RWPE2 (cell line): ENCODE results near the gene NPAT.
"Not testable (repeated sequence)": the region's sequence is repeated elsewhere in the genome, so short reads cannot be mapped to it uniquely, and the experiment has no call there.

Source experiments
- ATAC-seq: fragments of 200-7000 bp; cut with Tn5 transposase; 3 replicates; pipeline ENCODE4 v1.9.1; 2021; ENCODE audit warnings: low read depth
- DNase-seq: peaks from one replicate; pipeline ENCODE4 v3.0.0-alpha.2; 2020; ENCODE audit warnings: low spot score
- H3K27ac ChIP-seq: fragments of 450-650 bp; 2 replicates; pipeline ENCODE4 v1.5.1; 2017; ENCODE audit warnings: mild to moderate bottlenecking; ENCODE audit not compliant: poor library complexity, severe bottlenecking
- H3K27me3 ChIP-seq: fragments of 250-450 bp; sonication (Bioruptor Pico); 2 replicates; pipeline ENCODE4 v1.5.1; 2021; ENCODE audit warnings: mild to moderate bottlenecking, moderate library complexity; ENCODE audit not compliant: insufficient read depth, poor library complexity, severe bottlenecking
- H3K36me3 ChIP-seq: fragments of 250-450 bp; sonication (Bioruptor Pico); 2 replicates; pipeline ENCODE4 v1.5.1; 2020; ENCODE audit warnings: low read depth, mild to moderate bottlenecking, moderate library complexity
- H3K4me1 ChIP-seq: fragments of 250-450 bp; sonication (Bioruptor Pico); 2 replicates; pipeline ENCODE4 v1.5.1; 2021; ENCODE audit warnings: mild to moderate bottlenecking, moderate library complexity; ENCODE audit not compliant: insufficient read depth, poor library complexity, severe bottlenecking
- H3K4me3 ChIP-seq: fragments of 250-450 bp; sonication (Bioruptor Pico); 2 replicates; pipeline ENCODE4 v1.5.1; 2021; ENCODE audit warnings: mild to moderate bottlenecking, moderate library complexity; ENCODE audit not compliant: severe bottlenecking
- H3K9me3 ChIP-seq: fragments of 250-450 bp; sonication (Bioruptor Pico); 2 replicates; pipeline ENCODE4 v1.5.1; 2021; ENCODE audit warnings: mild to moderate bottlenecking, moderate library complexity; ENCODE audit not compliant: severe bottlenecking
- TF ChIP-seq, protein P1 (sequence below): fragments of 450-650 bp; IDR thresholded peaks from one replicate; pipeline ENCODE4 v1.5.1; 2017; ENCODE audit warnings: mild to moderate bottlenecking, moderate library complexity; ENCODE audit not compliant: poor library complexity, severe bottlenecking

The NPAT gene

GRCh38 chr11:108135845-108136544 is 86.4 kb downstream of the NPAT start:
- DNase-seq, result no peak
- Histone ChIP-seq H3K27me3 (no peaks in the 10 kb centered on the region), H3K9me3 (no peaks in the 10 kb centered on the region), H3K4me1 (no peaks in the 10 kb centered on the region), H3K36me3 (peaks cover 57% of the 10 kb centered on the region), H3K27ac (no peak overlapping the region), H3K4me3 (no peak overlapping the region)
- no peak for ATAC-seq
- TF ChIP-seq, protein P1, sequence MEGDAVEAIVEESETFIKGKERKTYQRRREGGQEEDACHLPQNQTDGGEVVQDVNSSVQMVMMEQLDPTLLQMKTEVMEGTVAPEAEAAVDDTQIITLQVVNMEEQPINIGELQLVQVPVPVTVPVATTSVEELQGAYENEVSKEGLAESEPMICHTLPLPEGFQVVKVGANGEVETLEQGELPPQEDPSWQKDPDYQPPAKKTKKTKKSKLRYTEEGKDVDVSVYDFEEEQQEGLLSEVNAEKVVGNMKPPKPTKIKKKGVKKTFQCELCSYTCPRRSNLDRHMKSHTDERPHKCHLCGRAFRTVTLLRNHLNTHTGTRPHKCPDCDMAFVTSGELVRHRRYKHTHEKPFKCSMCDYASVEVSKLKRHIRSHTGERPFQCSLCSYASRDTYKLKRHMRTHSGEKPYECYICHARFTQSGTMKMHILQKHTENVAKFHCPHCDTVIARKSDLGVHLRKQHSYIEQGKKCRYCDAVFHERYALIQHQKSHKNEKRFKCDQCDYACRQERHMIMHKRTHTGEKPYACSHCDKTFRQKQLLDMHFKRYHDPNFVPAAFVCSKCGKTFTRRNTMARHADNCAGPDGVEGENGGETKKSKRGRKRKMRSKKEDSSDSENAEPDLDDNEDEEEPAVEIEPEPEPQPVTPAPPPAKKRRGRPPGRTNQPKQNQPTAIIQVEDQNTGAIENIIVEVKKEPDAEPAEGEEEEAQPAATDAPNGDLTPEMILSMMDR, result no peak

DNA sequence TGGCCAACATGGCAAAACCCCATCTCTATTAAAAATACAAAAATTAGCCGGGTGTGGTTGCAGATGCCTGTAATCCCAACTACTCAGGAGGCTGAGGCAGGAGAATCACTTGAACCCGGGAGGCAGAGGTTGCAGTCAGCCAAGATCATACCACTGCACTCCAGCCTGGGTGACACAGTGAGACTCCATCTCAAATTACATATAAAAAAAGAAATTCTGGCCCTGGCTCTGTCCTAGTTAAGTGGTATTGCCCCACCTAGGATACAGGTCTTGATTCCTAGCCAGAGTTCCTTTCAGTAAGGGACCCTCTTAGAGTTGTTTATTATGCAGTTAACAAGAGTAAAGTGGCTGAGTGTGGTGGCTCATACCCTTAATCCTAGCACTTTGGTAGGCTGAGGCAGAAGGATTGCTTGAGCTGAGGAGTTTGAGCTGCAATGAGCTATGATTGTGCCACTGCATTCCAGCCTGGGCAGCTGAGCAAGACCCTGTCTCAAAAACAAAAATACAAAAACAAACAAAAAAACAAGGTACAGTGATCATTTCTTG is 89.4 kb downstream of the NPAT start:
- not testable (repeated sequence) for DNase-seq, H3K27me3 ChIP-seq, H3K9me3 ChIP-seq, H3K4me3 ChIP-seq, H3K4me1 ChIP-seq, ATAC-seq, H3K27ac ChIP-seq
- H3K36me3 ChIP-seq, result peaks cover 36% of the 10 kb centered on the region

DNA sequence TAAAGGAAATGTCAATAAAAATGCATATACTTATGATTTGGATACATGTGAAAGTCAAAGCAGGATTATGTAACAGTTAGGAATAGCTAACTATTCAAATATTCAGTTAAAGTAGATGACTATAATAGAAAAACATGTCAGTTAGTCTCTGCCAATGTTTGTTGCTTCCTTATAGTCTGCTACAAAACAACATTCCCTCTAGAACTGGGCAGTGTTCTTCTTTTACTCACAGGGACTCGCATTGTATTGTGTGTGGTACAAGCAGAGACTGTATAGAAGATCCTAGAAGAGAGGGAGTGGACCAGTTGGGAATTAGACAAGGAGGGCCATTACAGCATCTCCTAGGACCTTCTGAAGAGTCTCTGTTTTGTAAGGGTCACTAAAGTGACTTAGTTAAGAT is 90.4 kb downstream of the NPAT start:
- H3K9me3 ChIP-seq, result no peaks in the 10 kb centered on the region
- H3K27me3 ChIP-seq, result no peaks in the 10 kb centered on the region
- TF ChIP-seq, protein P1, result no peak
- no peak overlapping the region for H3K27ac ChIP-seq
- no peak overlapping the region for H3K4me3 ChIP-seq
- no peaks in the 10 kb centered on the region for H3K4me1 ChIP-seq
- DNase-seq (no peak), ATAC-seq (no peak)
- peaks cover 38% of the 10 kb centered on the region for H3K36me3 ChIP-seq

GRCh38 chr11:108128772-108129171 is 93.7 kb downstream of the NPAT start:
- Histone ChIP-seq H3K27me3 (no peaks in the 10 kb centered on the region), H3K27ac (no peak overlapping the region), H3K4me1 (no peaks in the 10 kb centered on the region), H3K9me3 (no peaks in the 10 kb centered on the region), H3K36me3 (peaks cover 21% of the 10 kb centered on the region), H3K4me3 (no peak overlapping the region)
- TF ChIP-seq, protein P1, result no peak
- ATAC-seq (no peak), DNase-seq (no peak)

DNA sequence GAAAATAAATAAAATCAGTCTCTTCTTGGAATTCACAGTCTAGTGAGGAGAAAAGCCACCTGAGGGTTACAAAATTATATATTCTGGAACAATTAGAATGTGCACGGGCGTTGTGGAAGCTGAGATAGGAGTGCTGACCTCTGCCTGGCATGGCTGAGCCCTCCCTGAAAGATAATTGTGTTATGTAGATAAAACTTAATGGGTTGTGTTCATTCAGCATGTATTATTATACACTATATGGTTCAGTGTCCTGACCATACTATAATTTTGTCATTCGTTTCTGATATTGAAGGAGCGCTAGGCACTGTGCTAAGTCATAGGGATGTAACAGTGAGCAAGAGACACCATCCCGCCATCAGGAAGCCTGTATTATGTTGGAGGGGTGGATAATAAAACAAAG is 97.3 kb downstream of the NPAT start:
- peaks cover 6% of the 10 kb centered on the region; the same call in 1 of the 2 replicates for H3K36me3 ChIP-seq
- H3K27ac ChIP-seq, result no peak overlapping the region
- H3K9me3 ChIP-seq, result no peaks in the 10 kb centered on the region
- peaks cover 9% of the 10 kb centered on the region for H3K4me1 ChIP-seq
- TF ChIP-seq, protein P1, result no peak
- H3K27me3 ChIP-seq, result no peaks in the 10 kb centered on the region
- no peak overlapping the region for H3K4me3 ChIP-seq
- ATAC-seq, result no peak
- DNase-seq, result no peak
